Central memory CD8-positive, alpha-beta T cell (primary cell): ENCODE measurements around the gene PRTG.

Experiments
- ATAC-seq: fragments of 150-1000 bp; cut with Tn5 transposase; replicated peaks from 2 replicates; pipeline ENCODE4 v1.10.0; 2022; ENCODE audit warnings: mild to moderate bottlenecking, moderate FRiP score, moderate number of reproducible peaks; ENCODE audit not compliant: poor library complexity, severe bottlenecking; ENCODE audit errors: extremely low read depth
- DNase-seq, 2 donors: peaks; one replicate each; pipeline ENCODE4 v3.0.0; 2021; ENCODE audit warnings: low spot score in 2 of 2
- H3K27ac Mint-ChIP-seq: one replicate; pipeline ENCODE4 v1.8.0; 2022; ENCODE audit warnings: low read depth, mild to moderate bottlenecking, moderate library complexity, mixed read lengths
- H3K27me3 Mint-ChIP-seq: one replicate; pipeline ENCODE4 v1.8.0; 2022; ENCODE audit warnings: mixed read lengths
- H3K36me3 Mint-ChIP-seq: one replicate; pipeline ENCODE4 v1.8.0; 2022; ENCODE audit warnings: mild to moderate bottlenecking, moderate library complexity, mixed read lengths; ENCODE audit not compliant: insufficient read depth
- H3K4me1 Mint-ChIP-seq: one replicate; pipeline ENCODE4 v1.8.0; 2022; ENCODE audit warnings: mixed read lengths
- H3K4me3 Mint-ChIP-seq: one replicate; pipeline ENCODE4 v1.8.0; 2022; ENCODE audit warnings: mild to moderate bottlenecking, moderate library complexity, mixed read lengths
- H3K9me3 Mint-ChIP-seq: one replicate; pipeline ENCODE4 v1.8.0; 2022; ENCODE audit warnings: mixed read lengths

PRTG gene

DNA sequence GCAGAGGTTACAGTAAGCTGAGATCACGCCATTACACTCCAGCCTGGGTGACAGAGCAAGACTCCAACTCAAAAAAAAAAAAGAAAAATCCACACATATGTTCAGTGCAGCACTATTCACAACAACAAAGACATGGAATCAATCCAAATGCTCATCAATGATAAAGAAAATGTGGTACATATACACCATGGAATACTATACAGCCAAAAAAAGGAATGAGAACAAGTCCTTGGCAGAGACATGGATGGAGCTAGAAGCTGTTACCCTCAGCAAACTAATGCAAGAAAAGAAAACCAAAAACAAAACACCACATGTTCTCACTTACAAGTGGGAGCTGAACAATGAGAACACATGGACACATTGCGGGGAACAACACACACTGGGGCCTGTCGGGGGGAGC lies 180.4 kb downstream of the PRTG start:
- Mint-ChIP-seq H3K27ac (no peak overlapping the region), H3K4me1 (no peaks in the 10 kb centered on the region), H3K4me3 (no peak overlapping the region), H3K9me3 (peaks cover 14% of the 10 kb centered on the region), H3K27me3 (peaks cover 16% of the 10 kb centered on the region), H3K36me3 (no peaks in the 10 kb centered on the region)
- DNase-seq: no peak
- ATAC-seq: no peak
